Suppressor macrophage treated with lipopolysaccharide for 1 hour (primary cell): ENCODE measurements around the gene ALDH1L2.
"Not testable (repeated sequence)": the region's sequence is repeated elsewhere in the genome, so short reads cannot be mapped to it uniquely, and the experiment has no call there.

ENCODE experiments used
- DNase-seq, 3 donors: peaks; one replicate each; pipeline ENCODE4 v3.0.0-alpha.2; 2020 to 2022

The ALDH1L2 gene

DNA sequence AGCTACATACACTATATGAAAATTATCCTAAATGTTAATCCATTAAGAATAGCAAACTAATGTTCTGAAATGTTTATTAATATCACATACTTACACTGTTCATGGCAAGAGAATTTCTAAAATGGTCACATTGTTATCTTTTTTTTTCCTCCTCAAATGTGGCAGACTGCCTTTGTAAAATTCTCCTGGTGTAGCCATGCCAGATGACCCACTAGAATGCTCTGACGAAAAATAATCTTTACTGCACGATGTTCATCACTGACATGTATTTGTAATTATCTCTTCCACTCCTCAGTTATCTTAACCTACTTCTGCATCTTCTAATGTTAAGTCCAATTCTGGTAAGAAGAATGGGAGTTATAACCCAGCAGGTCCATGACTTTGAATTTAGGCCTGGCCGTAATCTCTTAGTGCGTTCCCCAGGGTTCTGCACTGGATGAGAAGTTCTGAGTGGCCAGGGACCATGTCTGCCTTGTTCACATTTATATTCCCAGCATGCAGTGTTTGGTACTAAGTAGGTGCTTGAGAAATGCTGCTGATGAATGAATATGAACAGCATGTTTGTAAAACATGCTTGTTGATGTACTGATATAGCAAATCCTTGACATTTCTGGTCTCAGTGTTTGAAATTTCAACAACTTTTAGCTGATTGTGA, 51.4 kb downstream of the ALDH1L2 start:
- DNase-seq, result no peak

DNA sequence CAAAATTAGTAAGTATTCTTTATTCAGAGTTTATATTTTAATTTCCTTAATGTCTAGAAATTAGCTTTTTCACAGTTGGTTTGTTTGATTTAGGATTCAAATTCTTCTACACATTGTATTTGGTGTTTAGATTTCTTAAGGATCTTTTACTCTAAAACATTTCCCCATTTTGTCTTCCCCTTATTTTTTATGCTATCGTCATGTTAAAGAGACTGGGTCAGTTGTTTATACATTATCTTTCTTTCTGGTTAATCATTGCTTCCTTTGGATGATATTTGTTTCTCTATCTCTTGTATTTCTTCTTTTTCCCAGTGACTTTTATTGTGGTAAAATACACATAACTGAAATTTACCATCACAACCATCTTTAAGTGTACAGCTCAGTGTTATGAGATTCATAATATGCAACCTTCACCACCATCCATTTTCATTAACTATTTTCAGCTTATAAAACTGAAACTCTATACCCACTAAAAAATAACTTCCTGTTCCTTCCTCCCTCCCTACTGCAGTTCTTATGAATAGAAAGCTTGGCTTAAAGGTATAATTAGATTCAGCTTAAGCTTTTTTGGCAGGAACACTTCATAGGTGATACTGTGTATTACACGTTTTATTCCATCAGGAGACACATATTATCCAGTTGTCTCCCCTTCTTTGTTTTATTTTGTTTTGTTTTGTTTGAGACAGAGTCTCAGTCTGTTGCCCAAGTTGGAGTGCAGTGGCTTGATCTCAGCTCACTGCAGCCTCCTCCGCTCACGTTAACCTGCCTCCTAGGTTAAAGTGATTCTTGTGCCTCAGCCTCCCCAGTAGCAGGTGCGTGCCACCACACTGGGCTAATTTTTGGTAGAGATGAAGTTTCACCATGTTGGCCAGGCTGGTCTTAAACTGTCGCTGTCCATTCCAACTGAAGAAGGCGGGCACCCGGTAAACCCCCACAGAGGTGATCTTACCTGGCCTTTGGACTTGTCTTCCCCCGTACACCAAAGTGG, 53.1 kb downstream of the ALDH1L2 start:
- DNase-seq, result peak in 2 of 3 donors; percentile 24 to 34

DNA sequence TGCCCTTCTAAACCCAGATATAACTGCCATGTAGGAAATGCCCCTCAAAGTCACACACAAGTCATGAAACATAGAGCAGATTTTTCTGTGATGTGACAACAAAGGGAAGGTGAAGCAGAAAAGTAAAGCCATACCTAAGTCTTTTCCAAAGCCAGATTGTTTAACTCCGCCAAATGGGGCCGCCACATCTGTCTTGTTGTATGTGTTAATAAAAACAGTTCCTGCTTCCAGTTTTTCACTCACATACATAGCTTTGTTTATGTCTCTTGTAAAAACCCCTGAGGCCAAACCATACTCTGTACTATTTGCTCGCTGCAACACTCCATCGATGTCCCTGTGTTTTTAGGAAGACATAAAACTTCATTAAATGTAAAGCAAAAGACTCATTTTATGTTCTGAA, 57.8 kb downstream of the ALDH1L2 start:
- no peak for DNase-seq

DNA sequence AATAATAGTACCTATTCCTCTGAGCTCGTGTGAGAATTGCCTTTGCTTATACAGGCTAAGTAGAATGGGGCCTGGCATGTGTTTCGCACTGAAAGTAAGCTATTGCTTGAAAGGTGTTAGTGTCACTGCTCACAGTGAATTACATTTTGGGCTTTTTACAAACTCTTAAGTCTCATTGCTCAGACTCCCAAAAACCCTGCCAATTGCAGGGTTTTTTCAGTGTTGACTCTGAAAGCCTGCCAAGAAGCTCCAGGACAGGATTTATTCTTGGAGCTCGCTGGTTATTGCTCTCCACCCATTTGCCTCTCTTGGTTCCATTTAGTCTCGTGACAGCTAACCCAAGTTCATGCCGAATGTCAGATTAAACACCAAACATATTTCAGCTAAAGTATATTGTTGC, 58.4 kb downstream of the ALDH1L2 start:
- no peak for DNase-seq

DNA sequence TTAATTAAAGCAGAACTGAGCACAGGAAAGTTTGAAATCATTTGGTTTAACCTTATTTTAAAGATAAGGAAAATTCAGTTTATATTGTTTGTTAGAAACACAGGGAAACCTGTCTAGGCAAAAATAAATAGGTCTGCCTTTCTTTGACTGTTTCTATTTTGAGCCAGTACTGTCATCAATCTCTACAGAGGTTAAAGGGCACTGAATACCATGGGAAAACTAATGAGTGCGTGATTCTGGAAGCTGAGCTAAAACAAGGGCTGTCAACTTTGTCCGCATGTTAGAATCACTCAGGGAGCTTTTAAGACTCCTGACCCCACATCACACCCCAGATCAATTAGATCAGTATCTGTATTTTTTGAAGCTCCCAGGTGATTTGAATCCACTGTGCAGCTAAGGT, 59.3 kb downstream of the ALDH1L2 start:
- no peak for DNase-seq

DNA sequence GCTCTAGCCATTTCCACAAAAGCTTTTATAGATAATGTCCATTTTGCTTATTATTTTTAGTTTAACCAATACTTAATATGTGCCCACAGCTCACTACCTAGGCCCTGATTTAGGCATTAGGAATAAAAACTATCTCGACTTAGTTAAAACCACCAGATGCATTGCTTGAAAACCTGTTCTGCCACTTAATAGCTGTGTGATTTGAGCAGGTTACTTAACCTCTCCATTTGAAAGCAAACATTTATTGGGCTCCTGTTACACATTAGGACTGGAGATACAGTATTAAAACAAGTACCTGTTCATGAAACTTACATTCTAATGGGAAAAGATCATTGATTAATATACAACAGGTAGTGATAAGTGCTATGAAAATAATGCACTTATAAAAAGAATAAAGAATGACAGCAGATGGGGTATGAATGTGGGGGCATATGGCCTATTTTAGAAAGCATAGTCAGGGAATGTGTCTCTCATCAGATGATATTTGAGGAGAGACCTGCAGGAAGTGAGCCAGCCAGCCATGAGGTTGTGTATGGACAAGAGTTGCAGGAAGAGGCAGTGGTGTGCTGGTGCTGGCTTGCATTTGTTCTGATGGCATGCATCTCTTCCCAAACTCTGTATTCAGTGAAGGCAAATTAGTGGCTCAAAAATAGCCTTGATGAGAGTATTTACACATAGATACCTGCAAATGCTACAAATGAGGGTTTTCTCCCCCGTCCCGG, 63.9 kb downstream of the ALDH1L2 start:
- DNase-seq, result no peak

DNA sequence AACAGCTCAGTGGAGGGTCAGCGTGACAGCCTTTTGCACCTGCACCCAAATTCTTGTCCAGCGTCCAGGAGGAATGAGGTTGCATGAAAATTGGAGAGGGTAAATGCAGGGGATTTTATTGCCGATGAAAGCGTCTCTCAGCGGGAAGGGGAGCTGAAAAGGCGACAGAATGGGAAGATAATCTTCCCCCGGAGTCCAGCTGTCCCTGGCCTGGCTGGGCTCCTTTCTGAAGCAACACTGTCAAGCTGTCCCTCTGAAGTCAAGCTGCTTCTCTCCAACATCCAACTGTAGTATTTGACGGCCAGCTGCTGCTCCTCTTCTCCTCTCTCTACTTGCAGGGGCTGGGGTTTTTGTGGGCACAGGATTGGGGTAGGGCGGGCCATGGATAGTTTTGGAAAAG, 65.5 kb downstream of the ALDH1L2 start:
- DNase-seq, result no peak

DNA sequence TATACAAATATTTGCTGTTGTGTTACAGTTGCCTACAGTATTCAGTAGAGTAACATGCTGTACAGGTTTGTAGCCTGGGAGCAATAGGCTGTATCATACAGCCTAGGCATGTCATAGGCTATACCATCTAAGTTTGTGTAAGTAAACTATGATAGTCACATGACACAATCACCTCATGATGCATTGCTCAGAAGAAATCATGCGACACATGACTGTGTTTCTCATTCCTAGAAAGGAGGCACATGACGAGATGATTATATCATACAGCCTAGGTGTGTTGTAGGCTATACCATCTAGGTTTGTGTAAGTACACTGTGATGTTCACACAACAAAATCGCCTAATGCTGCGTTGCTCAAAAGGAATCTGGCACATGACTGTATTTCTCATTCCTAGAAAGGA, 66.2 kb downstream of the ALDH1L2 start:
- peak in 2 of 3 donors; percentile 20 to 33 for DNase-seq

DNA sequence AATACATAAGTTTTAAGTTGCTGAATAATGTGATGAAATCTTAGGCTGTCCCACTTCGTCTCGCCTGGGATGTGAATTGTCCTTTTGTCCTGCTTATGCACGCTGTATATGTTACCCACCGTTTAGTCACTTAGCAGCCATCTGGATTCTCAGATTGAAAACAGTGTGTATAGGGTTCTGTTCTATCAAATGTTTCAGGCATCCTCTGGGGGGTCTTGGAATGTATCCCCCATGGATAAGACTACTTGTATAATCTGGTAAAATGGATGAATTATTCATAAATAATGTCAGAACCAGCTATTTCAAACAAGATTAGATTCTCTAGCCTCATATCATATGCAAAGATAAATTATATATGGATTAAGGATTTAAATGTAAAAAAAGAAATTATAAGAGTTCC, 68.7 kb downstream of the ALDH1L2 start:
- DNase-seq, result no peak

DNA sequence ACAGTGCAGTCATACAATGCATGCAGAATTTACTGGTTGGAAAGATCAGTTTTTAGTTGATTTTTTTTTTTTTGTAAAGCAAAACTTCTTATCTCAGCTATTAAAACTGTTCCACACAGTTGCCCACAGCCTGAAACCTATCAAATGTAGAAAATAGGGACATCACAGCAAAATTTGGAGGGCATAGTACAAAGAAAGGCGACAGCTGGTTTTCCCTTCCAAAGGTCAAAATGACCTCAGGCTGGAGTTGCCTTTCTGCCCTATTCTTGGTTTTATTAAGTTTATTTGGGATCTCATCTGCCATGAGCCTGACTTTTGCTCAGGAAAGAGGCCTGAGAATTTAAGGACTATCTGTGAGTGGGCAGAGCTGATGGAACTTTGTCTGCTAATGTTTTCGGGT, 69.7 kb downstream of the ALDH1L2 start:
- DNase-seq, result no peak

DNA sequence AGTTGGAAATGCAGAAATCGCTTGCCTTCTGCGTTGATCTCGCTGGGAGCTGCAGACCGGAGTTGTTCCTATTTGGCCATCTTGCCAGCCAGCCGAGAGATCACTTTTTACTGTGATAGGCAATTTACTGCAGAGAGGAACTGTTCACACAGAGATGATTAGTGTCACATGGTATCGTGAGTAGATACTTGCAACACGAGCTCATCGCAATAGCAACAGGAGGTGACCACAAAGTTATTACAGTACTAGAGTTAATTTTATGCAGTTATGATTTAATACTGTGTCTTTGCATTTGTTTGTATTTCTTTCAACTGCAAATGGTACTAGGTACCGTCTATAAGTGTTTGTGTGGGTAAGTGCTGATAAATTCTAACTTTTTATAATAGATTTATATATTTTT, 70.4 kb downstream of the ALDH1L2 start:
- DNase-seq, result no peak

DNA sequence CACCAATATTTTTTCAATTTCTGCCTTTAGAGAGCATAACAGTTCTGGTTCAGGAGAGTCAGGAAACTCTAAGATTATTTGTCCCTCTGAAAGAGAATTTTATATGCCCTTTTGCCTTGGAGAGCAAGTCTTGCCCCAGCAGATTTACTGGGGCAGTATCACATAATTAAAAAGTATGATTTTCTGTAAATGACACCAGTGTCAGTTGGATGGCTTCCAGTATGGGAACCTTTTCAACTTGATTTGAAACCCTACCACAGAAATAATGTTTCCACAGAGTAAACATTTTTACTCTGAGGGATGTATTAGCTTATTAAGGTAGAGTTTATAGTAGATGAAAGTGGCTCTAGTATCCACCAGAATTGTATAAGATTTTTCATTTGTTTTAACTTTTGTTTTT, 82.8 kb downstream of the ALDH1L2 start:
- DNase-seq, result no peak

DNA sequence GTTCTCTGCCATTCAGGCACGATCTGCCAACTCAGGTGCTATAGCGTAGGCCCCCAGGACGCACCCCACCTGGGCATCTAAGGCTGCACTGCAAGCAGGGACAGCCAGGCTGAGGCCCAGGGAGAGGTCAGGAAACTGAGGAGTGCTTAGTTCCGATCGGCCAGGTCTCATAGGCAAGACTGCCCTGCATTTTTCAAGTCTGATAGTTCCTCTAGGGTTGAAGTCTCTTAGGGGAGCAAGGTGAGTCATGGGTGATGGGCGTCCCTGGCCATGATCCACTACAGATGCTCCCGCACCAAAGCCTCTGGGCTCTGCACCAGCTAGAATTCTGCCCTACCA, 84.9 kb downstream of the ALDH1L2 start:
- no peak for DNase-seq

DNA sequence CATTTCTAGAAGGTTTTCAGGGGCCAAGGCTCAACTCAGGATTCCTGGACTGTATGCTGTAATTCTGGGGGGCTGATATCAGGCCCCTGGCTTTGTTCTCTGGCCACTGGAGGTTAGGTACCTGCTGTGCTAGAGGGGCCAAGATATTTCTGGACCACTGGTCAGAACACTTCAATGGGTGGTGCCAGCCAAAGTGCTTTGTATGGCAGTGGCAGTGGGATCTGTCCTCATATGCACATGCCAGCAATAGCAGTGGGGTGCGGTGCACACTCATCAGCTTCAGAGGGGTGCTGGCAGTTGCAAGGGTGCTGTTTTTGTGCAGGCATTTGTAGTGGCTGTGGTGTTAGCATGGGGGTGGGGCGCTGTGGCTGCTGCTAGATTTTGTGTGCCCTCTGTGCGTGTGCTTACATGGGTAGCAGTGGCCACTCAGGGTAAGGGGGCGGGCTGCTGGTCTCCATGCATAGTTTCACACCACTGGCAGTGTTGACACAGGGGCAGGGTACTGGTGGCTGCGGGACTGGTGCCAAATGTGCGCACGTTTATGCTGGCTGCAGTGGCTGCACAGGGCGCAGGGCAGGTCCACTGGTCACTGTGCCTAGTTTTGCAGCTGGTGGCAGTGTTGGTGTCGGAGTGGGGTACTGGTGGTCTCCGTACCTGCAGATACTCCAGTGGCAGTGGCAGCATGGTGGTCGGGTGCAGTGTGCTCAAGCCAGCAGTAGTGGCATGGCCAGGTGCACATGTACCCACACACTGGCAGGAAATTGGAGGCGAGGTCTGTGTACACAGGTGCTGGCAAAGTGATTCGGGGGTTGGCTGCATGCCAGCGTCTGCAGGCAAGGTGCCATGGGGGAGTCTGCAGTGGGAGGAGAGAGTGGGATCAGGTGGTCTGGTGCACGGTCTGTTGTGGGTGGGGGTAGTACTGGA, 85.6 kb downstream of the ALDH1L2 start:
- no peak for DNase-seq

DNA sequence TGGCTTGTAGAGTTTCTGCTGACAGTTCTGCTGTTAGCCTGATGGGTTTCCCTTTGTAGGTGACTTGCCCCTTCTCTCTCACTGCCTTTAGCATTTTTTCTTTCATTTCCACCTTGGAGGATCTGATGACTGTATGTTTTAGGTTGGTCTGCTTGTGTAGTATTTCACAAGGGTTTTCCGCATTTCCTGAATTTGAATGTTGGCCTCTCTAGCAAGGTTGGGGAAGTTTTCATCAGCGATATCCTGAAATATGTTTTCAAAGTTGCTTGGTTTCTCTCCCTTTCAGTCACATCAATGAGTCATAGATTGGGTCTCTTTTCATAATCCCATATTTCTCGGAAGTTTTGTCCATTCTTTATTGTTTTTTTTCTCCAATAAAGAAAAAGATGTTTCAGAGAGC, 86.7 kb downstream of the ALDH1L2 start:
- DNase-seq, result peak; percentile 68 to 87 (median 85)

DNA sequence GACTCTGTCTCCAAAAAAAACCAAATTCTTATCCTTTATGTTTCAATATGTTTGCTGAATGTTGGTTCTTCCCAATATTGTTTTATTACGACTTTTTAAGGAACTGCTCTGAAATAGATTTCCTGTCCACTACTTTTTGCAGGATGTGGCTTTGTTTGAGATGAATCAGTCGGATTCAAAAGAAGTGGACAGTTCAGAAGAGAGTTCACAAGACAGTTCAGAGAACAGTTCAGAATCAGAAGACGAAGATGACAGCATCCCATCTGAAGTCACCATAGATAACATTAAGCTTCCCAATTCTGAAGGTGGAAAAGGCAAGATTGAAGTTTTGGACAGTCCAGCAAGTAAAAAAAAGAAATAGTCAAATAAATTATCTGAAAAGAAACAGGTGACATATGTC, 89.9 kb downstream of the ALDH1L2 start:
- peak; percentile 53 to 82 (median 73) for DNase-seq

DNA sequence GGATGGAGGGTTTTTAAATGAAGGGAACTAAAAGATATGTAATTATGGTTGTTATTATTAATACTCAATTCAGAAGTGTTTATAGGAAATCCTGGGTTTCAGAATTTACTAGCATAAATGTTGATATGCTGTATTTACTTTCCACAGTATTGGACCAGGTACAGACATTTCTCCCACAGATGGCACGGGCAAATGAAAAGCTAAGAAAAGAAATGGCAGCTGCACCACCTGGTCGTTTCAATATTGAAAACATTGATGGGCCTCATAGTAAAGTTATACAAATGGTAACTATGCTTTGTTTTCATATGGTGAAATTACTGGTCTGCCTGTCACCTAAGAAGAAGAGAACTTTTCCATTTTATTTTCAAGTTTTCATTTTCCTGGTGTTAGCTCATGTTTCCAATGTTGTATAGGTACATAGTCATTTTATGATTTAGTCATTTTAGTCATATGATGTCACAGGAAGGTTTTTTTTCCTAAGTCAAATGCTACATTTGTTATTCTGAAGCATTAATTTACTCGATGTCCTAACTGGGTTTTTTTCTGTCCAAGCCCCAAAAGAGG, 92.6 kb downstream of the ALDH1L2 start:
- DNase-seq, result no peak

DNA sequence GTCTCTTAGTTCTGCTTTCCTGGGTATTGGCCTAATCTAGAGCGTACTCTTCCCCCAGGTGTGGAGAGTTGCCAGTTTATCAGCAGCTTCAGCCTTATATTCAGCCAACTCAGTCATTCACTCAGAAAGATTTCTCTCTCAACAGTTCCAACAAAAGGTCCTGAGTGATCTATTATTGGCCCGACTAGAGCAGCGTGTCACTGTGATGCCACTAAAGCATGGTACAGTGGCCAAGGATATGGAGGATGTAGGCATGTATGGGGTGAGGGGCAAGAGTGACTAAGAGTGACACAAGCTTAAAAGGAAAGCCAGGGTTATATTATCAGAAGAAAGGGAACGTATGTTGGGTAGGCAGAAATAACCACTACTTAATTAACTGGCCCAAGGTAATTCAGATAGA, 93.3 kb downstream of the ALDH1L2 start:
- DNase-seq, result no peak

DNA sequence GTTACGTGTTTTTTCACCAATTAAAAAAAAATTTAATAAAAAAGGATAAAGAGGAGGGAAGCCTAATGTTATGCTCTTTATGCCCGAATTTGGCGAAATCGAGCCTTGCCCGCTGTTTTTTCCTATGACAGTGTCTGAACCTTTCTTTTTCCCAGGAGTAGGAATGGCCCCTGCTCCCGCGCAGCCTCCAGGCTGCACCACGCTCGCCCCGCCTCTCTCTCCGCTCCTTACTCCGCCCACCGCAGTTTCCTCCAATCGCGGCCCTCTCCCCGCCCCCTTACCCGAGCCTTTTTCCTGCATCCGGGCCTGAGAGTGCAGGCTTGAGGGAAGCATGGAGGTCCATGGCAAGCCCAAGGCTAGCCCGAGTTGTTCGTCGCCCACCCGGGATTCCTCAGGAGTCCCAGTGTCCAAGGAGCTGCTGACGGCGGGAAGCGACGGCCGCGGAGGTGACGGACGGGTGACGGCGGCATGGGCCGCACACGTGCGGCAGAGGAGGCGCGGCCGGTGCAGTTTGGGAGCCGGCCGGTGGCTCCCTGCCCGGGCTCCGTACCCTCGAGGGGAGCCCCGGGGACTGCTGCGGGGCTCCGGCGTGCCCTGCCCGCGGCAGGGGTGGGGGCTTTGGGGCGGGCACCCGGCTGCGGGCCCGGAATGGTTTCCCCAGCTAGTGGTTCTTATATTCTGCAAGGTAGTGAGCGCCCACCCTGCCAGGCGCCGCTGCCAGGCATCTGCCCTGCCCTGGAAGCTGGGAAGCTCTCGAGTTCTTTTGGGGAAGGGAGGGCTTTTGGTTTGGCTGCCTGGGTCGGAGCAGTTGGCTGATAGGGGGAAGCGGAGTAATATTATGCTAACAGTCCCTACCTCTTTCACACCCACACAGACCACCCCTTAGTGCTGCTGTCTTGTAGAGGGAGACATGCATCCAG, 98.0 kb downstream of the ALDH1L2 start, which contains the start of gene NOPCHAP1:
Gene NOPCHAP1, plus strand, starts transcription at position 295 of the 920 bp plus-strand sequence. Its CDS starts 37 bp downstream, at position 332.
- peak; percentile 89 to 95 (median 93) for DNase-seq

DNA sequence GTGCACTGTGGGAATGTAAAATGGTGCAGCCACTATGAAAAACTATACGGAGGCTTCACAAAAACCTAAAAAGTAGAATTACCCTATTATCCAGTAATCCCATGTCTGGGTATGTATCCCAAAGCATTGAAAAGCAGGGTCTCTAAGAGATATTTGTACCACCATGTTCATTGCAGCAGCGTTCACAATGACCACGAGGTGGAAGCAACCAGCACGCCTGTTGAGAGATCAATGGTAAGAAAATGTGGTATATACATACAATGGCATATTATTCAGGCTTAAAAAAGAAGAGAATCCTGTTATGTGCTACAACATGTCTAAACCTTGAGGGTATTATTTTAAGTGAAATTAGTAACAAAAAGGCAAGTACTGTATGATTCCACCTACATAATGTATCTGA, 99.1 kb downstream of the ALDH1L2 start:
- DNase-seq, result no peak

DNA sequence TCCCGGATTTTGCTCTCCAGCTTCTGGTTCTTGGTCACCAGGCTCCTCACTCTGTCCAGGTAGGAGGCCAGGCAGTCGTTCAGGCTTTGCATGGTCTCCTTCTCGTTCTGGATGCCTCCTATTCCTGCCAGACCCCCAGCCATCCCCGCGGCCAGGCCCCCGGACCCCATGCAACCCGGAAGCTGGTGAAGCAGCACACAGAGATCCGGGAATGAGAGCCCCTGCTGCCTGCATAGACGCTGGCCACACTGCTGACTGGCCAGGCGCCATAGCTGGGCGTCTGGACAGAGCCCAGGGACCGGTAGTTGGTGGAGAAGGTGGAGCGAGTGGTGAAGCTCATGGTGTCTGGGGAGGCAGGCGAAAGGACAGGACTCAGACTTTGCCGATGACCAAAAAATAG, 106.6 kb downstream of the ALDH1L2 start:
- not testable (repeated sequence) for DNase-seq
